ENCODE data around the gene CIAO2A. TPM values are rescaled to one million over a fixed set of nuclear protein-coding genes. Genes with fewer than 3 reads are reported as not detected.
A peak's percentile ranks its signal among the peaks of the same experiment; 100 is the strongest.
"Not testable (repeated sequence)": the region's sequence is repeated elsewhere in the genome, so short reads cannot be mapped to it uniquely, and the experiment has no call there.

Gene CIAO2A
- polyA plus RNA-seq, 3 donors: 78.5 to 97.6 (median 83.7) TPM

DNA sequence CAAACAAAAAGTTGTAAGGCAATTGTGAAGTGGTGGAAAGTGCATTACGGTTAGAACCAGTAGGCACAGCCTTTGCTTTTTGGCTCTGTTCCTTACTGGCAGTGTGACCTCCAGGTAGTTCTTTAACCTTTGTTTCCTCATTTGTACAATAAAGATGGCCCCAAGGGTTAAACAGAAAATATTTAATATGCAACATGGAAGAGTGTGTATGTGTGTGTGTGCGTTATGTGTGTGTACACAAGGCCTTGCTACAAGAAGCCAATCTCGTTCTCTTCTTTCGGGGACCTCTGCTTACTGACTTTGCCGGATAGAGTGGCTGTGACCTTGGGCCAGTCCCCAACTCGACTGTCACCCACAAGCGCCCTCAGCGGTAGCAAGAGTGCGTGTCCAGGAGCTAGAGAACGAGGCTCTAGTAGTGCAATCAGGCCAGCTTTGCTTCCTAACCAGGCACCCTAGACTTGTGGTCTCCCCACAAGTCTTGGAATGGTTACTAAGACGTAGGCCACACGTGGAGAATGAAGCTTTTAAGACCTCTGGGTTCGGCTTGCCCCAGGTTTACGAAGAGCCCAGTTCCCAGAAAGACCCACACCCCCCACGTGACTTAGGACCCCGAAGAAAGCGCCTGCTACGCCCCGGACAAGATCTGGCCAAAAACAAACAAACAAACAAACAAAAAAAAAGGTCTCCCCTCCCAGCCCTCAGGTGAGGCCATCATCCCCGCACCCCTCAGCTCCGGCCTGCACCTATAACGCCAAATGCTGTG lies 593 bp downstream of the CIAO2A start:
- peak in 4 of 11 donors; percentile 39 to 56 (median 44) for DNase-seq (ENCODE audit: extremely low read depth in 1 of 11, low read depth in 9 of 11, low spot score in 4 of 11)

DNA sequence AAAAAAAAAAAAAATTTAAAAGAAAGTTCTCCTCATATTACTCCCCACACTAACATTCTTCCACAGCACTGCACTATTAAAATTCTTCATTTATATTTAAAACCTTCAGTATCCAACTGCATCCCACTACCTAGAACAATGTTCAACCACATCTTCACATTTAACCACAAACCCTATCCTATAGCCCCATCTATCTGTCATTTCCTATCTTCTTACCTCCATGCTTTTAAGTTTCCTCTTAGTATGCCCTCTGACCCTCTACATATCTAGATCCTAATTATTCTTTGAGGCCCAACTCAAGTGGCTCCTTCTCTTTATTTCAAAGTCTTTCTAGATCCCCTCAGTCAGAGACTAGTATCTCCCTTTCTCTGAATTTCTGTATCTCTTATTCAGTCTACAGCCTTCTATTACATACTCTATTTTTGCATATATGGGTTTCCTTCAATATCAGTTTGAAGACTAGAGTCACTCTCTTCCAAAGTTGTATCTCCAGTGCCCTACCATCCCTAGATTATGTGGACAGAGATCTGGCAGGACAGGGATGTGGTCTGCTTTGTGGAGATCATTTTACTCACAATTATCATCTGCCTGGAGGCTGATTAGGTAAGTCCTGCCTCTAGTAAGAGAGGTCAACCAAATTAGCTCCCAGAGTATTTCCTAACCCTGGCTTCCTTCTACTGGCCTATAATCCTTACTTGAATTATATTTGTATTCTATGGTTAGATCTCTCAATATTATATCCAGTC lies 1.4 kb downstream of the CIAO2A start:
- DNase-seq (ENCODE audit: extremely low read depth in 1 of 11, low read depth in 9 of 11, low spot score in 4 of 11): no peak

DNA sequence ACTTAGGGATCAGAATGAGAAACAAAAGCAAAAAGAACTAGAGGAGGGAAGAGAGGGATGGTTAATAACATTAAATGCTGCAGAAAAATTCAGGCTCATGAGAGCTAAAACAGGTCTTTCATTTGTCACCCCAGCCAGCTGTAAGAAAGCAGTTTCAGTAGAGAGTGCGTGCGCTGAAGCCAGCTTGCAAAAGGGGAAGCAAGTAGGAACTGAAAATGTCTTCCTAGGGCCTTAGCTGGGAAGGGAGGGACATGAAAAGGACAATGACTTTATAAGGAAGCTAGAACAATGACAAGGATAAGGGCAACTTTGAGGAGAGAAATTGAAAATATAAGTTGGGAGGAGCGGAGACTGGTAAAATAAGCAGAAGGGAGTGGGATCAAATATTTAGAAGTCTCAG lies 3.1 kb downstream of the CIAO2A start:
- DNase-seq (ENCODE audit: extremely low read depth in 1 of 11, low read depth in 9 of 11, low spot score in 4 of 11): no peak

DNA sequence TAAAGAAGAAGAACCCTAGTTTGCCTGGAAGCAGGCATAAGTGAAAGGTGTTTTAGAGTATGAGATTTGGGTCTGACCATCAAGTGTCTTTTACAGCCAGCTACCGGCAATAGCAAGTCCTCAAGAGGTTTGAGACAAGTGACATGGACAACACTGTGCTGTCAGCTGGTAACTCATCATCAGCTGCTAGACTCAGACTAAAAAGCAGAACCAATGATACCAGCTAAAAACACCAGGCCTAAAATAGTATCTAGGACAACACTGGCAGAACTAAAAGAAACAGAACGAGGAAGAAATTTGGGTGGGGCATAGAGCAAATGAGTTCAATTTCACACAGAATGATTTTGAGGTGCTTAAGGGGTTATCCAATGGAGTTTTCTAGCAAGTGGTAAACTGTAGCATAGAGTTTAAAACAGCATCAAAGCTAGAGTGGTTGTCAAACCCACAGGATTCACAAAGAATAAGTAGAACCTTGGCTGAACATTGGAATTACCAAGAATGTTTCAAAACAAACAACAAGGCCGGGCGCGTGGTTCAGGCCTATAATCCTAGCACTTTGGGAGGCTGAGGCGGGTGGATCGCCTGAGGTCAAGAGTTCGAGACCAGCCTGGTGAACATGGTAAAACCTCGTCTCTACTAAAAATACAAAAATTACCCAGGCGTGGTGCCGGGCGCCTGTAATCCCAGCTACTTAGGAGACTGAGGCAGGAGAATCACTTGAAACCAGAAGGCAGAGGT lies 3.9 kb downstream of the CIAO2A start:
- no peak for DNase-seq (ENCODE audit: extremely low read depth in 1 of 11, low read depth in 9 of 11, low spot score in 4 of 11)

DNA sequence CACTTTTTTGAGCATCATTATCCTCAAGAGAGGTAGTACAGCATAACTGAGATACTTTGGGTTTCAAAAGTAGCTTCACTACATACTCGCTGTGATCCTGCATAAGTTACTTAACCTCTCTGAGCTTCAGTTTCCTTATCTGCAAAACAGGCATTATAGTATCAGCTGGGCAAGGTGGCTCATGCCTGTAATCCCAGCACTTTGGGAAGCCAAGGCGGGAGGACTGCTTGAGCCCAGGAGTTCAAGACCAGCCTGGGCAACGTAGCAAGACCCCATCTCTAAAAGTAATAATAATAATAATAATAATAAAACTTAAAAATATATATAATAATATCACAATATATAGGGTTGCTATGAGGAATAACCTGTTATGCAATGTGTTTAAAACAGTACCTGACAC lies 10.9 kb downstream of the CIAO2A start:
- DNase-seq (ENCODE audit: extremely low read depth in 1 of 11, low read depth in 9 of 11, low spot score in 4 of 11): no peak

DNA sequence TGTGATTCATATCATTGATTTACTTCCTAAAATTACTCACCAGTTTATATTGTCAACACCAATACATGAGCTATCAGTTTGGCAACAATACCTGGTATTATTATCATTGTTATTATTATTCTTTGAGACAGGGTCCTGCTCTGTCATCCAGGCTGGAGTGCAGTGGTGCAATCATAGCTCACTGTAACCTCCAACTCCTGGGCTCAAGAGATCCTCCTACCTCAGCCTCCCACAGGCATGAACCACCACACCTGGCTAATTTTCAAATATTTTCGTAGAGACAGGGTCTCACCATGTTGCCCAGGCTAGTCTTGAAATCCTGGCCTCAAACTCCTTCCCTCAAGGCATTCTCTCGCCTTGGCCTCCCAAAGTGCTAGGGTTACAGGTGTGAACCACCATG lies 20.1 kb downstream of the CIAO2A start:
- DNase-seq (ENCODE audit: extremely low read depth in 1 of 11, low read depth in 9 of 11, low spot score in 4 of 11): not testable (repeated sequence)

DNA sequence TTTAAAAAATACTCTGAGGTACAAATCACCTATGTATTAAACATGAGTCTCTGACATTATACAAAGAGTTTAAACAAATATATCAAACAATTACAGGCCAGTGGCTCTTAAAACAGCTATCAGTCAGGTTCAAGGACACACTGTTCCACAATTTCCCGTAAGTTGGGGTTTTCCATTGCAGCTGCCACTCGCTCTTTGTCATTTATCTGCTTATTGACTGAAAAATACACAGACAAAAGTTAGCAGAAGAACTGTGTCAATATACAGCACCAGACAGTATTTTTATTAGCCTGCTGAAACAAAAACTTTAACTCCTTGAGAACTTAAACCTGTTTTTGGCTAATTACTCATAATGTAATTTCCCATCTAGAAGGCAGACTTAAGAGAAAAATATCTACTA lies 20.8 kb downstream of the CIAO2A start:
- no peak for DNase-seq (ENCODE audit: extremely low read depth in 1 of 11, low read depth in 9 of 11, low spot score in 4 of 11)

DNA sequence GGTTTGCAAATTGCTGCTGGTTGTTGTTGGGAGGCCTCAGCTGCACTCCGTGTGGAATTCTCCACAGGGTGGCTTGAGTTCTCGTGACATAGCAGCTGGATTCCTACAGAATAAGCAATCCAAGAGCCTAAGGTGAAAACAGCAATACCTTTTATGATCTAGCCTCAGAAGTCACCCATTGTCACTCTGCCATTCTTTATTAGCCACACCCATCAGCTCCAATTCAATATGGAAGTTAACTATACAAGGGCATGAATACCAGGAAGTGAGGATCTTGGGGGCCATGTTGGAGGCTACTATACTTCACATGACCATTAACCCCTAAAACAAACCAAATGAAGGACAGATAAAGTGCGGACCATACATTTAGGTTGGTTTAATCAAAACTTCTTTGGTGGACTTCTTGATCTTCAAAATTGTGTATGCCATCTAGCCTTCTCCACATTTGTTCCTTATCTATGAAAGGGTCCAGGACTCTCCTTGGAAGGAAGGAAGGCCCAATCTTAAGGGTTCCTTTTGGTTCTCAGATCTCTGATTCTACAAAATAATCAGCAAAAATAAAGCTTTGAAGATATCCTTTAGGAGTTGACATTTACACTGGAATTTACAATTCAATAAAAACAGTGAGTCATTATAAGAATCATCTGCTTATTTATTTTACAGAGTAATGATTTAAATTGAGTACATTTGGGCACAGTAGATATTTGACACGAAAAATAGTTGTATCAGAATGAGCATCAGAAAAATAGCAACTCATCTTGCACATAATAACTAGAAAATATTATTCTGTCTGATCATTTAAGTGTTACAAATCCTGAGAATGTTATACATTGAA lies 21.5 kb downstream of the CIAO2A start:
- DNase-seq (ENCODE audit: extremely low read depth in 1 of 11, low read depth in 9 of 11, low spot score in 4 of 11): no peak

DNA sequence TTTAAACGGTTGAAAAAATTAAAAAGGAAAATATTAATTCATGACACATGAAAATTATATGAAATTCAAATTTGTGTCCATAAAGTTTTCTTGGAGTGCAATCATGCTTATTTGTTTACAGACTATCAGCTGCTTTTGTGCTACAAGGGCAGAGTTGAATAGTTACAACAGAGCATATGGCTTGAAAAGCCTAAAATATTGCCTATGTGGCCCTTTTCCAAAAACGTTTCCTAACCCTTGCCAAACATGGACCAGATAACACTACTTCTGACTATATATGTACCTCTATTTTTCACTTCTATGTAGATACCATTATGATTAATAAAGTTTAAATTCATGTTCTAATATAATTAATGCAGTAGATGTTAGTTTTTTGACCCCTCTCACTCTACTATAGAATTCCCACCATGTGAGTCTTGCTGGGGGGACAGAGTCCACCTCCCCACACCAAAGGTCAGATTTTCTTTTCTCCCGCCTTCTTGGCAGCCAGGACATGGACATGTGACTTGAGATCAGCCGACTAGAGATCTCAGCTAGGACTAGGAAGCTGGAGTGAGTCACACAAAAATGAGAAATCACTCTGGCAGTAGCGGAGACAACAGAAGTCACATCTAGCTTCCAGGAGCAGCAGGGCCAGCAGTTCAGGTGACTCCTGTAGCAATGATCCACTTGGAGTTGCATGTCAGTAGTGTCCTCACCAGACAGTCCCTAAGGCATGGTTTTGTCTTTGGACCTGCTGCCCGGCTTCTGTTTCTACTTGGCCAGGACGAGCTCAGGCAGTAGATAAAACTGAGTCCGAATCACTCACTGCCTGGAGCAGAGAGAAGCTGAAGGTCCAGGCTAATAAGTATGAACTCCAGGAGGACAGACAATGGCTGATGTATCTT lies 22.4 kb downstream of the CIAO2A start:
- DNase-seq (ENCODE audit: extremely low read depth in 1 of 11, low read depth in 9 of 11, low spot score in 4 of 11): peak in 1 of 11 donors; percentile 40

DNA sequence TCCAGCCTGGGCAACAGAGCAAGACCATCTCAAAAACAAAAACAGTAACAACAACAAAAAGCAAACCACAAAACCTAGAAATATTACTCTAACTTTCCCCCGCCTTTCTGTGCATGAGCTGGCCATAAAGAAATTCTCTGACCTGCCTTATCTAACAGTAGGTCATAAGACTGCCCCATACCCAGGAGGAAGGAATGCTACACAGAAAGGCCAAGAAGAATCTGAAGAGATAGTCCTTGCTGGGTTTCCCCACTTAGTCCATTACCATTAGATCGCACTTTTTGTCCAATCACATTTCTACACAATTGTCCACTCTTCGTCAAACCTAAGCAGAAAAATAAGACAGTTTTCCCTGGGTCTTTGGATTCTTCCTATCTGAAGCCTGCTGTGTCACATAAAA lies 23.5 kb downstream of the CIAO2A start:
- DNase-seq (ENCODE audit: extremely low read depth in 1 of 11, low read depth in 9 of 11, low spot score in 4 of 11): no peak

DNA sequence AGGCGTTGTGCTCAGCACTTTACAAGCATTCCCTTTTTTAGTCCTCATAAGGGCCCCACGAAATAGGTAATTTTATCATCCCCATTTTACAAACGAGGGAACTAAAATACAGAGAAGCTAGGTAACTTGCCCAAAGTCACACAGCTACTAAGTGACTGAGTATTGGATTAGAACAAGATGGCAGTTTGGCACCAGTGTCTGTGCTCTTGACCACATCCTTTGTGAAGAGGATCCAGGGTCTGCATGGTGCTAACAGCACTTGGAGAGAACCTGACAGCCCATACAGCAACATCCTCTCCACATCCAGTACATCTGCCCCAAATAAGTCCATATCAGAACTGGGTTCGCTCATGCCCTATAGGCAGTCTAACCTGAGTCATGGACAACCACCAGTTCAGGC lies 25.5 kb downstream of the CIAO2A start:
- no peak for DNase-seq (ENCODE audit: extremely low read depth in 1 of 11, low read depth in 9 of 11, low spot score in 4 of 11)

DNA sequence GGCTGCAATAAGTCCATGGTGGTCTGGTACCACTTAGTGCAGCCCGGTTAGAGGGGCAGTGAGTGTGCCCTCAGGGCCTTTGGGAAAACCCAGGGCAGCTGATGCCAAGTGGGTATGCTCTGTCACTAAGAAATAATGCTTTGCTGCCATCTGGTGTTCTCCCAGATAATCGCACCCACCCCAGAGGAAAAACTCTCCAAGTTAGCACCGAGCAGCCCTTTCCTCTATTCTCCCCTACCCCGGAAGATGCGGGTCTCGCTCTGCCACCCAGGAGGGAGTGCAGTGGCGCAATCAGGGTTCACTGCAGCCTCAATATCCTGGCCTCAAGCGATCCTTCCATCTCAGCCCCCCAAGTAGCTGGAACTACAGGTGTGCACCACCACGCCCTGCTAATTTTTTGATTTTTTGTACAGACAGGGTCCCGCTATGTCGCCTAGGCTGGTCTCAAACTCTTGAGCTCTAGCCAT lies 26.0 kb downstream of the CIAO2A start:
- peak in 7 of 11 donors; percentile 37 to 67 (median 49) for DNase-seq (ENCODE audit: extremely low read depth in 1 of 11, low read depth in 9 of 11, low spot score in 4 of 11)

DNA sequence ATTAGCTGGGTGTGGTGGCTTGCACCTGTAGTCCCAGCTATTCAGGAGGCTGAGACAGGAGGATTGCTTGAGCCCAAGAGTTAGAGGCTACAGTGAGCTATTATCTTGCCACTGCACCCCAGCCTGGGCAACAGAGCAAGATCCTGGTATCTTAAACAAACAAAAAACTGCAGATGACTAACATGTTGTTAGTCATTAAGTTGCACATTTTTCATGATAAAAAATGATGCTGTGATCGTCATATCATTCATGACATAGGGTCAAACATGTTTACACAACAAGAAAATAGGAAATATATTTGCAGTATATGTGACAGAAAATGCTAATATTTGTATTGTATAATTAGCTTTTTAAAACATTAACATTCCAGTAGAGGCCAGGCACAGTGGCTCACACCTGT lies 27.2 kb downstream of the CIAO2A start:
- no peak for DNase-seq (ENCODE audit: extremely low read depth in 1 of 11, low read depth in 9 of 11, low spot score in 4 of 11)

DNA sequence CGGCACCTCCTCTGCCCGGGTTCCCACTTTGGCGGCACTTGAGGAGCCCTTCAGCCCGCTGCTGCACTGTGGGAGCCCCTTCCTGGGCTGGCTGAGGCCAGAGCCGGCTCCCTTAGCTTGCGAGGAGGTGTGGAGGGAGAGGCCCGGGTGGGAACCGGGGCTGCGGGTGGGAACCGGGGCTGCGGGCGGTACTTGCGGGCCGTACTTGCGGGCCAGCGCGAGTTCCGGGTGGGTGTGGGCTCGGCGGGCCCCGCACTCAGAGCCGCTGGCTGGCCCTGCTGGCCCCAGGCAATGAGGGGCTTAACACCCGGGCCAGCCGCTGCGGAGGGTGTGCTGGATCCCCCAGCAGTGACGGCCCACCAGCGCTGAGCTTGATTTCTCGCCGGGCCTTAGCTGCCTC lies 32.9 kb downstream of the CIAO2A start:
- DNase-seq (ENCODE audit: extremely low read depth in 1 of 11, low read depth in 9 of 11, low spot score in 4 of 11): no peak

DNA sequence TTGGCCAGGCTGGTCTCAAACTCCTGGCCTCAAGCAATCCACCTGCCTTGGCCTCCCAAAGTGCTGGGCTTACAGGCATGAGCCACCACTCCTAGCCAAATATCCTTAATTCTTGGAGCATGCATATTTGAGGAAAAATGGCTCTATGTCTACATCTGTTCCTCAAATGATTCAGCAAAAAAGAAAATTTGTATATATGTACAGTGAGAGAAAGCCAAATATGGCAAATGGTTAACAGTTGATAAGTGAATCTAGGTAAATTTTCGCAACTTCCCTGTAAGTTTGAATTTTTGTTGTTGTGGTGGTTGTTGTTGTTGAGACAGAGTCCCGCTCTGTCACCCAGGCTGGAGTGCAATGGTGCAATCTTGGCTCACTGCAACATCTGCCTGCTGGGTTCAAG lies 34.5 kb downstream of the CIAO2A start:
- not testable (repeated sequence) for DNase-seq (ENCODE audit: extremely low read depth in 1 of 11, low read depth in 9 of 11, low spot score in 4 of 11)

DNA sequence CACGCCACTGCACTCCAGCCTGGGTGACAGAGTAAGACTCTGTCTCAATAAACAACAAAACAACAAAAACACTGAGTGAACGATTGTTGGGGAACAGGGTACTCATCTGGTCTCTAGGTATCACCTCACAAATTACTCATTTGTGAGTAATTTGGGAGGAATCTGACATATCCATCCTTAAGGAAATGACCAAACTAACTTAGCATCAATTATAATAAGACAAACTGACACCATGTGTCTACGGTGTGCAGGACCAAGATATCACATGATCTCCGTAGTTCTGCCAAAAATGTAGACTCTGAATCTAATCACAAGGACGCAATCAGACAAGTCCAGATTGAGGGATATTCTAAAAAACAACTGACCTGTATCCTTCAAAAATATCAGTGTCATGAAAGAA lies 35.4 kb downstream of the CIAO2A start:
- DNase-seq (ENCODE audit: extremely low read depth in 1 of 11, low read depth in 9 of 11, low spot score in 4 of 11): no peak

DNA sequence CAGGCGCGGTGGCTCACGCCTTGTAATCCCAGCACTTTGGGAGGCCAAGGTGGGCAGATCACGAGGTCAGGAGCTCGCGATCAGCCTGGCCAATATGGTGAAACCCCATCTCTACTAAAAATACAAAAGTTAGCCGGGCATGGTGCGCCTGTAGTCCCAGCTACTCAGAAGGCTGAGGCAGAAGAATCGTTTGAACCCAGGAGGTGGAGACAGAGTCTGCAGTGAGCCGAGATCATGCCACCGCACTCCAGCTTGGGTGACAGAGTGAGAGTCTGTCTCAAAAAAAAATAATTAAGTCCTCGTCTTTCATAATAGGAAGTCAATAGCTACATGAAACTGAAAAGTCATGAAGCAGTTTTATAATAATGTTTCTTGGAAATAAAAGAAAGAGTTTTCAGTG lies 40.0 kb downstream of the CIAO2A start:
- not testable (repeated sequence) for DNase-seq (ENCODE audit: extremely low read depth in 1 of 11, low read depth in 9 of 11, low spot score in 4 of 11)

DNA sequence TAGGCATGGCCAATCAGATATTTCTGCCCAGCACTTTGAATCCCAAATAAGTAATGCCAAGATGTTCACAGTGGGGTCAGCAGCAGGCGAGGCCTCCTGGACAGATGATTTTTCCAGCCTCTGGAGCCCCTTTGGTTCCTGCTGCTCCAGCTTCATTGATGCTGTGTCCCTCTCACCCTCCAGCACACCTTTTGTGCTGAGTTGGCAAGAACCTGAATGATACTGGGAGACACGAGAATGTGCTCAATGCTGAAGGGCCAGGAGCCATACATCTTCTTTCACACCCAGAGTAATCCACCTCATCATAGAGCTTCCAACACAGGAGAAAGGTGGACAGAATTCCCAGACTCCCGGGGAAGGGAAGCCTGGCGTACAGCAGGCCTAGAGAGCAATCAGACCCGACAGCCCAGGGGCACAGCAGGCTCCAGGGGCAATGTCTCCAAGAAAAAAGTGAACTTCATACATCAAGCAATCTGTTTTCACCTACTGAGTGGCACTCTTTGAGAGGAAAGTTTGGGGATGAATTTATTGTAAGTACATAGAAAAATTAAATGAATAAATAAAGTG lies 40.6 kb downstream of the CIAO2A start:
- DNase-seq (ENCODE audit: extremely low read depth in 1 of 11, low read depth in 9 of 11, low spot score in 4 of 11): no peak

All from renal cortex interstitium (tissue), 11 donors.